Inflammatory macrophage treated with lipopolysaccharide for 1 hour (primary cell): ENCODE results near the gene CD48.
"Not testable (repeated sequence)": the region's sequence is repeated elsewhere in the genome, so short reads cannot be mapped to it uniquely, and the experiment has no call there.

ENCODE experiments used
- DNase-seq, 2 donors: peaks; one replicate each; pipeline ENCODE4 v3.0.0-alpha.2; 2020 to 2022

The CD48 gene

DNA sequence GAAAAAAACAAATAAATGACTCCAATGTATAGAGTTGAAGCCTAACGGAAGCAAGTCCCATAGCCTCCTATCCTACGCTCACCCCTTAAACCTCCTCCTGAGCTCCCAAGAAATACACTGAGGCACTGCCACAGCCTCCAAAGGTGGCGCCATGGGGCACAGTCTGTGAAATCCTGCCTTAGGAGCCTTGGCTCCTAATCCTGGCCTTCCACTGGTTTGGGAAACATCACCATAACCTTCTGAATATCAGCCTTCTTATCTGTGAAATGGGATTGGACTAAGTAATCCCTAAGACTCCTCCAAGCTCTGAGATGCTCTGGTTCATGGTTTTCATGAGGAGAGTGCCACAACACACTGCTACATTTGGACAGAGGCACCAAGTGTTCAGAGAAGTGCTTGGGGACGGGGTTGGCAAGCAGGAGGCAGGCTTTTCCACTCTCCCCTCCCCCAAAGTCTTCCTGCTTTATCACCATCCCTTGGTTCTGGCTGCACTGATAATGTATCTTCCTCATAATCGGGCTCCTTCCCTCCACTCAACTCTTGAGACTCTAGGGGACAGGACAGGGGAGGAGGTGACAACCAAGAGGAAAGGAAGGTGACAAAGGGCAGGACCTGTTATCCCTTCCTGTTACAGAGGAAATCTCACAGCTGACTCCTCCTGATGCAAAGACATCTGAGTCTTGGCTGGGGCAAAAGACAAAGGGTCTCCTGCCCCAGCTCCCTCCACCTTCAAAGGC is 30.2 kb upstream of the CD48 start:
- DNase-seq: no peak

DNA sequence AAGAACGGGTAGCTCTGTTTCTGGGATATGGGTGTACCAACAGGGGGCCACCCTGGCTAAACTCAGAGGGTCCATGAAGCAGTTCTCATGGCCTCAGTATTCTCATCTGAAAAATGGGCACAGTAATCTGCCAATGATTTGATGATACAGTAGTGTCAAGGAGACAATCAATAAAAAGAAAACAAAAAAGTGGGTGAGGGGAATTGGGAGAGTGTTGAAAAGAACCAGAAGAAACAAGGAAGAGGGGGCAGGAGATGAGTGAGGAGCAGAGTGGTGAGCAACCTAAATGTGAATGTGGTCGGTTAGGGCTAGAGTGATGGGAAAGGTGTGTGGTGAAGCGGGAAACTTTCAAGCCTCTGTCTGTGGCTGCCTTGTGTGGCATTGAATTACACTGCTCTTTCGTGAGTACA is 29.5 kb upstream of the CD48 start:
- DNase-seq: no peak

DNA sequence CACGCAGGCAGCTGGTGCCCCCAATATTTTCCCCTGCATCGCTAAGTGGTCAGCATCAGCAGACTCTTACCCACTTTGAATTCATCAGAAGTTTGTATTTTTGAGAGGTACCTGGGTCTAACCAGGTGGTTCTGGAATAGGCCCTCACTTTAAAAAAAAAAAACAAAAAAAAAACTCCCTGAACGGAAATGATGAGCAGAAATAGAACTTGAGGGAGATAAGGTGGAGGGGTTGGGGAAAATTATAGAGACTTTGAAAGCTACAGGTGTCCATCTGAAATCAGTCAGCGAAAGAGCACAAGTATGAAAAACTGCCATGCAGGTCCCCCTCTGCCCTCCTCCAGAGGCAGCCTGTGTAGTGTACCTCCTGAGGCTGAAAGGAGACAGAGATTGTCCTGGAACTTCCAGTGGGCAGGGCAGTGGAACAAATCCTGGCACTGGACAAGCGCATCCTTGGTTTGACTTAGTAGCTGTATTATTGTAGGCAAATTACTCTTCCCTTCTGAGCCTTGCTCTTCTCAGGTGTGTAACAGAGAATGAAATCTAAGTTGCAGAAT is 28.6 kb upstream of the CD48 start:
- no peak for DNase-seq

DNA sequence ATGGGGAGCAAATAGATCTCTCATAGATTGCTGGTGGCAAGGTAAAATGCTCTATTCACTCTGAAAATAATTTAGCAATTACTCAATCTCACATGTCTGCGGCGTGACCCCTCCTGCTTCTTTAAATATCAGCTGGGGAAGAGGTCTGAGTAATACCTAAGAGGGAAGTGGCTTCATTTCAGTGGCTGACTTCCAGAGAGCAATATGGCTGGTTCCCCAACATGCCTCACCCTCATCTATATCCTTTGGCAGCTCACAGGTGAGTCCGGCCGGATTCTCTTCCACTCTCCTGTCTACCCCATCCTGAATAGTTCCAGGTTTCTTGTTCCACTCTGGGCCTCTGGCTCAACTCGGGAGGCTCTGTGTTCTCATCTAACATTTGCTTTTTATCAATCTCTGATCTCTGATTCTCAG is 27.5 kb upstream of the CD48 start, which contains the start of gene SLAMF7:
TSS of gene SLAMF7 (plus strand) at position 150 of the 414 bp plus-strand sequence. CDS start at position 205, 55 bp downstream.
- DNase-seq: peak; percentile 90 to 91

DNA sequence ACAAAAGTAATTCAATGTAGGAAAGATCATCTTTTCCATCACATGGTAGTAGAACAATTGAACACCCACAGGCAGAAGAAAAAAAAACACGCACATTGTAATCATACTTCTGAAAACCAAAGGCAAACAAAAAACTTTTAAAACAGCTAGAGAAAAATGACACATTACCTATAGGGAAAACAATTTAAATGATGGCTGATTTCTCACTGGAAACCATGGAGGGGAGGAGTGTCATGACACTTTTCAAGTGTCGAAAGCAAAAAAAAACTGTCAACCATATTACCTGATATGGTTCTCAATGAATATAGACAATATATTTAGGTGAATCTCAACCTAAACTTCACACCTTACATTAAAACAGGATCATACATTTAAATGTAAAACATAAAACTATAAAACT is 26.6 kb upstream of the CD48 start:
- no peak for DNase-seq

DNA sequence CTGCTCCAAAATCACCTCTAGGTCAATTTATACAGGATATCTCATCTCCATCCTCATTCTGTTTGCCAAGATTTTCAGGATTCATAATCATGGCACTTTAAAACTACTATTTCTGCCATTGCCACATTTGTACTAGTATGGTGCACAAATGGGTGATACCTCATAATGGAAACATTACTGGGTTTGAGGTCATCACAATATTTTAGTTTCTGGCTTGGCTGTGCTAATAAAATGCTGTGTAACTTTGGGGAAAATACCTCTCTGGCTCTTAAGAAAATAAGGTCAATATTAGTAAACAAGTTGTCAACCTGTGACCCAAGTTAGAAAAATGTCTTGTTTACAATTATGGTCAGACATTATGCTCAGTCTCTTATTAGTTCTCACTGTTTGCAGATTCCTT is 22.7 kb upstream of the CD48 start:
- no peak for DNase-seq

DNA sequence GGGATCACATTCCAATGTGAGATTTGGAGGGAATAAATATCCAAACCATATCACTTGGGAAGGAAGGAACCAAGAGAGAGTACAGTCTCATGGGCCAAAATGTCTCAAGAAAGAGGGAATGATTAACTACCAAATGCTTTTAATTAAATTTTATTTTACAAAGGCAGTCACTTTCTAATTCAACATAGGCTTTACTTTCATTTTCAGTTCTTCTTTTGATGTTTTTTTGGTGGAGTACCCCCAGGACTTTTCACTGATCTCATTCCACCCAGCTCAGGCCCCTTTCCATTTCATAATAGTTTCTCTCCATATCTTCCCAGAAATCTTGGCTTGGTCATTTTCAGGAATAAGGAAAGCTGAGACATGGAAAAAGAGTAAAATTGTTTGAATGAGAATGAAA is 22.3 kb upstream of the CD48 start:
- peak; percentile 71 to 74 for DNase-seq

DNA sequence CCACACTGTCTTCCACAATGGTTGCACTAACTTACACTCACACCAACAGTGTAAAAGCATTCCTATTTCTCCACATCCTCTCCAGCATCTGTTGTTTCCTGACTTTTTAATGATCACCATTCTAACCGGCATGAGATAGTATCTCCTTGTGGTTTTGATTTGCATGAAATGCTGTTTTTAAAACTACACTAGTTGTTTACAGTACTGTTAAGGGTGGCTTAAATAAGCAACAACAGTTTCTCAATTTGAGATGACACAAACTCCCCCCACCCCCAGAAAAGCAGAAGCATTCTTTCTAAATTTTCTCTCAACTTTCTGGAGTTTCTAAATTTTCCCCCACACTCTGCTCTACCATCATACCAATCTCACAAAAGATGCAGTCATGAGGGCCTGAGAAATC is 20.4 kb upstream of the CD48 start:
- DNase-seq: peak; percentile 95 to 98

DNA sequence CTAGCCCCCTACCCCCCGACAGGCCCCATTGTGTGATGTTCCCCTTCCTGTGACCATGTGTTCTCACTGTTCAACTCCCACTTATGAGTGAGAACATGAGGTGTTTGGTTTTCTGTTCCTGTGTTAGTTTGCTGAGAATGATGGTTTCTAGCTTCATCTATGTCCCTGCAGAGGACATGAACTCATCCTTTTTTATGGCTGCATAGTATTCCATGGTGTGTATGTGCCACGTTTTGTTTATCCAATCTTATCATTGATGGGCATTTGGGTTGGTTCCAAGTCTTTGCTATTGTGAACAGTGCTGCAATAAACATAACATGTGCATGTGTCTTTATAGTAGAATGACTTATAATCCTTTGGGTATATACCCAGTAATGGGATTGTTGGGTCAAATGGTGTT is 19.9 kb upstream of the CD48 start:
- DNase-seq: not testable (repeated sequence)

DNA sequence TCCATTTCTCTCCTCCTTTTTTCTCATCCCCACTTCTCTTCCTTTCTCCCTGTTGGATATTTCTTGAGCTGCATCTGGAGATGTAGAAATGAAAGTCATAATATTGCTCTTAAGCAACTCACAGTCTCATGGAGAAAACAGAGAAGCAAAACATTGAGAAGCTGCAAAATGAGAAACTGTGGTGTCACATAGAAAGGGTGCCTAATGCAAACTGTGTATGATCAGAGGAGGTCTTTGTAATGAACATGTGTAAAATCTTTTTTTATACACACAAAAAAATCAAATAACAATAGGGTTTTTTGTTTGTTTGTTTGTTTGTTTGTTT is 15.7 kb upstream of the CD48 start:
- DNase-seq: peak; percentile 62 to 80

DNA sequence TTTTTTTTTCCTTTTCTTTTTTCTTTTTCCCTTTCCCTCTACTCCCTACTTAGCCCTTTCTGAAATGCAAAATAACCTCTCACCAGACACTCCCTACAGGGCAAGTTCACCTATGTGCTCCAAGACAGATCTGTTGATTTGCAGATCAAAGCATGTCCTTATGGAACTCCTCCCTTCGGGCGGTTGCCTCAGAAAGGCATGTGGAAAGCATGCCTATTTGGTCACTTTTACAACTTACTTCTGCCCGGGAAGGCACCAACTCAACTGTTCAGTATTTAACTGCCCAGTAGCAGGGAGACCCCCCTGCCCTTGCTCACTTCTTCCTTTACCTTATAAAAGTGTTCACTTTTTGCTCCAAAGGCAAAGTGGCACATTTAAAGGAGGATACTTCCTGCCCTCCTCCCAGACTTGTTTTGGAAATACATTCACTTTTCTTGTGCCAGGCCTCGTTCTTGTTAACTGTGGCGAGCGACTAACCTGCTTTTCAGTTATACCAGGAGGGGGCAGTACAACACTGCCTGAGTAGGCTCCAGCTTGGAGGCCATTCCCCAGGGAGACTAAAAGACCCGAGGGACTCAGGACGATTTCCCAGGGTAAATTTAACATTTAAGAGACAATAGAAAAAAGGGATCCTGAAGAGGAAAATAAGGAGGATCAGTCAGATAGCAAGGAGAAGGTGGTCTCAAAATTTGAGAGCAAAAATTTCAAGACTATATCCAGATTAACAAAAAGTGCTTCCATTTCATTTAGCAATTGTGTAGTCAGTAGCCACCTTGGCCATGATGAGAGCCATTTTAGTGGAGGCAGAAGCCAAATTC is 15.1 kb upstream of the CD48 start:
- DNase-seq: peak; percentile 87 to 91

DNA sequence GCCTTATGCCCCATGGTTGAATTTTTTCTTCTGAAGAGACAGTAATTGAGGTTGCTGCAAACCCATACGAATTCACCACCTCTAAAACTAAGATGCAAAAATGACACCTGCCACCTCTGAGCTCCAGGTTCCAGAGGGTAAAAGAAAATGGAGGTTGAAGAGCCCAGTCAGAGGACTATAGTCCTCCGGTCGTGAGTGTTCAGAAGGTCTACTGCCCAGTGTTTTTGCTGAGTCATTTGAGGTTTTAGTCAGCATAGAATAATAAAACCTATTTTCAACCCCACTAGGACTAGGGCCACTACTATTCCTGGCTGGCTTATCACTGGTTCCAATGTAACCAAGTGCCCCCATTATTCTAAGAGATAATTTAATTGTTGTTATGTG is 14.5 kb upstream of the CD48 start:
- peak in 1 of 2 donors; percentile 26 for DNase-seq

DNA sequence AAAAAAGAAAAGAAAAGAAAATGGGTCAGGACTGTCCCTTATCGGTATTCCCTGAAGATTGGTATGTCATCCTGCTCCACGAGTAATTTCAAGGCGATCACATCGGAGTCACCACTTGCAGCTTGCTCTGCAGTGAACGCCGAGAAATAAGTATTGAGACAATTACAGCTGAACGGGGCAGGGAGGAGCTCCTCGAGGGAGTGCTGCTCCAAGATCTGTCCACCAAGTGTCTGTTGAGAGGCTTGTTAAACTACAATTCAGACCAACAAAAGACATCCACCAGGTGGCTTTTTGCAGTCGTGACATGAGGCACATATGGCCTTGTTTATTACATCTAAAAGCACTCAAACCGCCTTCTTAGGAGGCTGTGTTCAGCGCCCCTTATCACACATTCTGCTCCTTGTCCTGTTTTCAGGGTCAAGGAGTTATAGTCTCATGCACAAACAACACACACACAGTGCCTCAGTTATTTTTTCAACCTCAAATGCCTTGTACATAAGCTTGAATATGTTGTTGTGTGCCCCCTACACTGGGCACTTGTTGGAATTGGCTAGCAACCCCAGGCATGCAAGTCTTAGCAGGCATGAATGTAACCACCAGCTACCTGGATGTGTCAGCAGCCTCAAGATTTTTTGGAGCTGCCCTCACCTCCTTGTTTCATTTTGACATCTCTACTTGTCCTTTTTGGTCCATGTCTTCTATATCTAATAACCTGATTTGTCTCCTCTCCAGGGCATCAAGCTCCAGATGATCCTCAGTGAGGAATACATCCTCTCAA is 13.0 kb upstream of the CD48 start:
- DNase-seq: no peak

DNA sequence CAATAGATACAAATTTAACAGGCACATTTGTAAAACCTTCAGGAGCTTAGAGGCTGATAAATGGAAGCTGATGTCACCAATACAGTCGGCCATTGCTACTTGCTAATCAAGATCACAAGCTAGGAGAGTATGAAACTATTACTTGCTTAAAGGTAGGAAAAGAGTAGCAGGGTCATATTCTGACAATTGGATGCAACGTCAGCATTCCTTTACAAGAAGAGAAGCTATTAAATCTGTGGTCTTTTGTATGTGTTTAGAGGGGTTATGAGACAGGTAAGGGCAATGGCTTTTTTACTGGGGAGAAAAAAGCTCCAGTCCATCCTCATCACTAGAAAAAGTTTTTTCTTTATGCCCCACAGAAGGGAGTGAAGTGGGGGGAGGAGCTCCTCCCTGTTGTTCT is 11.7 kb upstream of the CD48 start:
- no peak for DNase-seq

DNA sequence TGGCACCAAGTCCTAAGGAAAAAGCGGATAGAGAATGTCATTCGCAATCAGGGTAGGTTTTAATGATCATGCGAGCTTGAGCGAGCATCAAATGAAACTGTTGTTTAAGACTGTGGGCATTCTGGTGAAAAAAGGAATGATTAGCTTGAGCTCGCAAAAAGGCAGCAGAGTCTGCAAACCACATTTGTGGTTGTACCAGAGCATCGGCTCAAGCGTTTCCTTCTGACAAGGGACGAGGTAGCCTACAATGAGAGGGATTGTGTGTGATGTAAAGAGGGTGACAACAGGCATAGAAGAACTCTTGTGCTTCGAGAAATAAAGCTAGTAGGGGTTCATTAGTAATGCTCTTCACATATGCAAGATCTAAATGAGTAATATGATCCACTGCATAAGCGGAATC is 11.1 kb upstream of the CD48 start:
- DNase-seq: no peak

DNA sequence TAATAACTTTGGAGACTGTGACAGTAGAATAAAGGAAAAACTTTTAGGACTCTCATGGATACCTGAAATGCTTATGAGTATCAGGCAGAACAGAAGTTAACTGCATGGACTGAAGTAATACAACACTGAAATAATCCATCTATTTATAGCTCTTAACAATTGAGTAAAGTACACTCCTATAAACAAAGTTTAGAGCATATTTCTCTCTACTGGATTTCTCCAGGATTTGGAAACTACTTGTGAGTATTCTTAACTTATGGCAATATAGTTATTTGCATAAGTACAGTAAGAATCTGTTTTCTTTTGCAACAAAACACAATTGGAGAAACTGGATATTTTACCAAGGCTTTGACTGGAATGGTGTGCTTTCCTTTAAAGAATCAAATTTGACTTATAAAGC is 9.9 kb upstream of the CD48 start:
- peak; percentile 79 to 91 for DNase-seq

DNA sequence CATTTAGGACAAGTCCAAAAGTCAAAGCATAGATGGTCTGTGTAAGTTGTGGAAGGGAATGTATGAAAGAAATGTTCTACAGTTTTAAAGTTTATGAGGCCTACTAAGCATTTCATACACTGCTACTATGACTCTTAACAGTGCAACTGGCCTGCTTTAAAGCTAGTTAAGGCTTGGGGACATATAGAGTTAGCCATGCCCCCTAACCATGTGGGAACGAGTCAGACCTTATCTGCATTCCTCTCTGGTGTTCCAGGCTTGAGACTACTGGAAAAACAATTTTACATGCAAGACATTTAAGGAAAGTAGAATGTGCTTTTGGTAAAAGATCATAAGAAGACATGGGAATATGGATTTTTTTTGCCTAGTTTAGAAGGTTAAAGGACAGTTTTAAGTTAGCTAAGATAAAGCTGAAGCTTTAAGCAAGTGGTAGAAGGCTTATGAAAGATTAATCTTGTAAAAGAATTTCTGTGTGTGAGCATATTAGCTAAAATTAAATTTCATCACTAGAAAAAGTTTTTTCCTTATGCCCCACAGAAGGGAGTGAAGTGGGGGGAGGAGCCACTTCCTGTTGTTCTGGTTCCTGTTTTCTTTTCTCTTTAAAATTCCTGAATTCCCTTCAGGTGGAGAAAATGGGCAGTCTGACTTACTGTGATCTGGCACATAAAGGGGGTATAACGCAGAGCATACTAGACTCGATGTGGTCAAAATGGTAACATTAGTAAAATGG is 8.9 kb upstream of the CD48 start:
- DNase-seq: peak in 1 of 2 donors; percentile 67

DNA sequence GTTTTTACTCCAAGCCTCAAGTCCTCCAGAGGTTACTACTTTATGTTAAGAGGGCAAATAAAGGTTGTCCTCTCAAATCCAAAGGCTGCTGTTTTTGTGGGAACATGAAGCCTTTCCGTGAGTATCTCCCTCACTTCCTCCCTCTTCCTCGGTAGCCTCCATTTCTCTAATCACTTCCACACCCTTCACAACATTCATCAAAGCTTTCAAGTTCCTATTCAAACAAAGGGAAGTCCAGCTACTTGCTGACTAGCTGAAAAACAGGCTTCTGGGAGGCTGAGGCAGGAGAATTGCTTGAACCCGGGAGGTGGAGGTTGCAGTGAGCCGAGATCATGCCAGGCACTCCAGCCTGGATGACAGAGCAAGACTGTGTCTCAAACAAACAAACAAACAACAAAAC is 6.6 kb upstream of the CD48 start:
- DNase-seq: peak in 1 of 2 donors; percentile 31

DNA sequence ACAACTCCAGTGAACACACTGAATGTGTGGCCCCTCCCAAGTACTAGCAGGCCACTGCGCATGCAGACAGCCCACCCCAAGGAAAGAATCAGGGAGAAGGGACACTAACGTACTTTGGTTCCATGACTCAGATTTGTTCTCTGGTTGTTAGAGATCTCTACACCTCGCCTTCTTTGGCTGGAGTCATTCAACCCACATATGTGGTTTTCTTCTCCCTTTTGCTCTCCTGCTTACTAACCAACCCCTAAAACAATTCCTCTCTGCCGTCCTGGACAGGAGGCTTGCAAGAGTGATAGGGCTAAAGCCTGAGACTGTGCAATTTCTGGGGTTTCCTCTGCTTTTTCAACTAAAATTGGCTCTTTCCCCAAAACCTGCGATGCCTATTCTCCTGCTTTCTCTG is 5.7 kb upstream of the CD48 start:
- DNase-seq: peak in 1 of 2 donors; percentile 40

DNA sequence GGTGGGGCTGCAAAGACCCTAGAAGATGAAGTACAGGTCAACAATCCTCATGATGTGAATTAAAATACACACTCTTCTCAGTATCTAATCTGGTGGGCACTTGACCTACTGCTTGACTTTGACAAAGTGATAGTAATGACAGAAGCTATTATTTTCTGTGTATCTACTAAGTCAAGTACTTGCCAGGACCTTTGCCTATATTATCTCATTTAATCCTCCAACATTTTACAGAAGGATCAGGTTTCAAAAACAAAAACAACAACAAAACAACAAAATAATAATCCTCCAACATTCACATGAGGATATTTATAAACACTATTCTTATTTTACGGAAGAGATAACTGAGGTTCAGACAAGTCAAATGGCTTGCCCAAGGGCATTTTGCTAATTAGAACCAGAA is 4.4 kb upstream of the CD48 start:
- no peak for DNase-seq

DNA sequence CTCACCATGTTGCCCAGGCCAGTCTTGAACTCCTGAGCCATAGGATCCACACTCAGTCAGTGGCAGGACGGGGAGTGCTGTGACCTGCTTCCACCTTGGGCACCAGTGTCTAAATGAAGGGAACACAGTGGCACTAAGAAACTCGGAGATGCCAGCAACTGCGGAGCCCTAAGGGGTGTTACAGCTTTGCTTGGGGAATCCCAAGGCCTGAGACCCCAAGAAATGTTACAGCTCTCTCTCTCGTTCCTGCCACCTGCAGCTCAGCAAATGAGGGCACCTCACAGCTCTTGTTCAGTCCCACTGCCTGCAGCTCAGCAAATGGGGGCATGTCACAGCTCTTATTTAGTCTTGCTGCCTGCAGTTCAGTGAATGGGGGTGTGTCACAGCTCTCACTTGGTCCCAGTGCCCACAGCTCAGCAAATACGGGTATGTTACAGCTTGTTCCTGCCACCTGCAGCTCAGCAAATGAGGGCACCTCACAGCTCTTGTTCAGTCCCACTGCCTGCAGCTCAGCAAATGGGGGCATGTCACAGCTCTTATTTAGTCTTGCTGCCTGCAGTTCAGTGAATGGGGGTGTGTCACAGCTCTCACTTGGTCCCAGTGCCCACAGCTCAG is 2.5 kb upstream of the CD48 start:
- DNase-seq: not testable (repeated sequence)

DNA sequence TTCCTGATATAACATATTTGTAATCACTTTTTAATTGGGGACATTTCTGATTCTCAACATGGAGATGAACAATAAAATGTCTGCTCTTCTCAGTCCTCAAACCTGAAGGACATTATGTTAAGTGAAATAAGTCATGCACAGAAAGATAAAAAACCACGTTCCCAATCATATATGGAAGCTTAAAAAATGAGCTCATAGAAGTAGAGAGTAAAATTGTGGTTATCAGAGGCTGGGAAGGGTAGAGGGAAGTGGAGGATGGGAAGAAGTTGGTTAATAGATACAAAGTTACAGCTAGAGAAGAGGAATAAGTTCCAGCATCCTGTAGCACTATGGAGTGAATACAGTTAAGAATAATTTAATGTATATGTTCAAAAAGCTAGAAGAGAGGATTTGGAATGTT is 1.5 kb upstream of the CD48 start:
- peak in 1 of 2 donors; percentile 52 for DNase-seq
